Activated CD8-positive, alpha-beta T cell treated with anti-CD3 and anti-CD28 coated beads, Interleukin-2, amount 10 ng/mL, durations not matched to agents 7 days and 5 days (primary cell): Measurements from ENCODE around the gene IQGAP3. TPM values are rescaled to one million over a fixed set of nuclear protein-coding genes. Genes with fewer than 3 reads are reported as not detected.
A peak's percentile ranks its signal among the peaks of the same experiment; 100 is the strongest.
"Not testable (repeated sequence)": the region's sequence is repeated elsewhere in the genome, so short reads cannot be mapped to it uniquely, and the experiment has no call there.

Experiments
- ATAC-seq: fragments of 150-1000 bp; cut with Tn5 transposase; one replicate; pipeline ENCODE4 v1.10.0; 2021; ENCODE audit warnings: moderate library complexity
- CTCF ChIA-PET: fragments of 350-600 bp; sonication (Branson Sonifier 250); formaldehyde crosslinking; loops from one replicate; lab custom pipeline; 2021; ENCODE audit warnings: antibody characterized with exemption; lab: Charles Lee
- POLR2A ChIA-PET: fragments of 350-600 bp; sonication (Branson Sonifier 250); formaldehyde crosslinking; loops from one replicate; lab custom pipeline; 2021; ENCODE audit warnings: antibody characterized with exemption; lab: Charles Lee
- DNase-seq: peaks from one replicate; pipeline ENCODE4 v3.0.0-alpha.2; 2020
- H3K27ac Mint-ChIP-seq: one replicate; pipeline ENCODE4 v1.8.0; 2021; ENCODE audit warnings: mild to moderate bottlenecking, mixed read lengths
- H3K27me3 Mint-ChIP-seq: one replicate; pipeline ENCODE4 v1.8.0; 2021; ENCODE audit warnings: low read depth, mixed read lengths
- H3K36me3 Mint-ChIP-seq: one replicate; pipeline ENCODE4 v1.8.0; 2021; ENCODE audit warnings: low read depth, mixed read lengths
- H3K4me1 Mint-ChIP-seq: one replicate; pipeline ENCODE4 v1.8.0; 2021; ENCODE audit warnings: low read depth, mixed read lengths
- H3K4me3 Mint-ChIP-seq: one replicate; pipeline ENCODE4 v1.8.0; 2021; ENCODE audit warnings: mild to moderate bottlenecking, mixed read lengths
- H3K9me3 Mint-ChIP-seq: one replicate; pipeline ENCODE4 v1.8.0; 2022; ENCODE audit warnings: mixed read lengths; ENCODE audit not compliant: insufficient read depth
- total RNA-seq, 2 experiments: library from RNA; stranded (reverse); gene quantifications; one replicate each; pipeline ENCODE4 v1.2.3, GENCODE V29; 2021

IQGAP3 gene
- total RNA-seq, result 10 to 100 TPM; 28.6 to 31.0 TPM

- Mint-ChIP-seq H3K36me3 (peaks cover 18% of the 10 kb centered on the region), H3K27me3 (peaks cover 11% of the 10 kb centered on the region), H3K4me1 (peaks cover 23% of the 10 kb centered on the region), H3K27ac (peak within 1 kb of the TSS; percentile 80), H3K4me3 (peak within 1 kb of the TSS; percentile 97), H3K9me3 (no peaks in the 10 kb centered on the region)
- ATAC-seq, result peak; percentile 96
- ChIA-PET CTCF (interaction anchor here (0.7 to 3.7 kb wide), 11 partner anchors 10 to 187 kb away, joined by 3 to 24 read pairs (median 3); partner anchors contain the start of genes MEF2D and NAXE), POLR2A (interaction anchor here (1.2 to 2.3 kb wide), 3 partner anchors 20 to 83 kb away, joined by 4 to 9 read pairs (median 8); partner anchors contain the start of genes MEF2D and NAXE)
- DNase-seq, result peak; percentile 86
Measured at GRCh38 chr1:156571919-156572662, at the start of gene IQGAP3. TSS of gene IQGAP3 (minus strand) at chr1:156572565. CDS start at chr1:156572529, 36 bp downstream.

- Mint-ChIP-seq H3K9me3 (no peaks in the 10 kb centered on the region), H3K36me3 (no peaks in the 10 kb centered on the region), H3K27me3 (peaks cover 58% of the 10 kb centered on the region), H3K27ac (no peak overlapping the region), H3K4me1 (peaks cover 8% of the 10 kb centered on the region), H3K4me3 (no peak overlapping the region)
- POLR2A ChIA-PET, result no interaction called here
- ATAC-seq, result no peak
- no peak for DNase-seq
- CTCF ChIA-PET, result interaction anchor here (0.7 to 3.0 kb wide), 13 partner anchors 8 to 234 kb away, joined by 3 to 19 read pairs (median 8); partner anchors contain the start of gene CRABP2
Measured at GRCh38 chr1:156619582-156619955, 47.2 kb upstream of the IQGAP3 start.

- H3K4me1 Mint-ChIP-seq, result peaks cover 5% of the 10 kb centered on the region
- H3K36me3 Mint-ChIP-seq, result no peaks in the 10 kb centered on the region
- ATAC-seq (no peak), DNase-seq (peak; percentile 37)
- no peak within 1 kb of the TSS for H3K4me3 Mint-ChIP-seq
- CTCF ChIA-PET, result interaction anchor here (0.7 to 3.0 kb wide), 12 partner anchors 8 to 233 kb away, joined by 3 to 19 read pairs (median 6); partner anchors contain the start of gene CRABP2
- peaks cover 58% of the 10 kb centered on the region for H3K27me3 Mint-ChIP-seq
- no peaks in the 10 kb centered on the region for H3K9me3 Mint-ChIP-seq
- POLR2A ChIA-PET, result no interaction called here
- H3K27ac Mint-ChIP-seq, result no peak within 1 kb of the TSS
Measured at GRCh38 chr1:156618853-156619581, 46.7 kb upstream of the IQGAP3 start, which contains the start of gene HAPLN2. TSS of gene HAPLN2 (plus strand) at chr1:156619415. CDS start at chr1:156623491, 4,076 bp downstream.

- Mint-ChIP-seq H3K9me3 (no peaks in the 10 kb centered on the region), H3K27ac (no peak overlapping the region), H3K4me1 (peaks cover 5% of the 10 kb centered on the region), H3K4me3 (no peak overlapping the region), H3K27me3 (peaks cover 60% of the 10 kb centered on the region), H3K36me3 (no peaks in the 10 kb centered on the region)
- no peak for ATAC-seq
- POLR2A ChIA-PET, result interaction anchor here (0.6 kb wide), 1 partner anchor 148 kb away, joined by 3 read pairs; no protein-coding TSS in a partner anchor
- no peak for DNase-seq
- CTCF ChIA-PET, result interaction anchor here (1.1 to 2.0 kb wide), 3 partner anchors 8 to 231 kb away, joined by 4 to 8 read pairs (median 5); no protein-coding TSS in a partner anchor
Measured at GRCh38 chr1:156616463-156616862, 44.1 kb upstream of the IQGAP3 start.

- Mint-ChIP-seq H3K9me3 (no peaks in the 10 kb centered on the region), H3K27ac (no peak overlapping the region), H3K4me1 (peaks cover 5% of the 10 kb centered on the region), H3K4me3 (no peak overlapping the region), H3K27me3 (peaks cover 58% of the 10 kb centered on the region), H3K36me3 (no peaks in the 10 kb centered on the region)
- DNase-seq (no peak), ATAC-seq (no peak)
- CTCF ChIA-PET, result no interaction called here
- POLR2A ChIA-PET, result no interaction called here
Measured at GRCh38 chr1:156615946-156616345, 43.6 kb upstream of the IQGAP3 start.

GRCh38 chr1:156612666-156613065, 40.3 kb upstream of the IQGAP3 start:
- no peak overlapping the region for H3K27ac Mint-ChIP-seq
- POLR2A ChIA-PET, result no interaction called here

GRCh38 chr1:156610072-156610471, 37.7 kb upstream of the IQGAP3 start:
- ATAC-seq, H3K4me3 Mint-ChIP-seq, H3K9me3 Mint-ChIP-seq, H3K36me3 Mint-ChIP-seq, DNase-seq, H3K27ac Mint-ChIP-seq: not testable (repeated sequence)
- Mint-ChIP-seq H3K27me3 (peaks cover 24% of the 10 kb centered on the region), H3K4me1 (peaks cover 15% of the 10 kb centered on the region)
- POLR2A ChIA-PET, result interaction anchor here (0.5 kb wide), 1 partner anchor 227 kb away, joined by 3 read pairs; no protein-coding TSS in a partner anchor
- CTCF ChIA-PET, result interaction anchor here (0.7 to 5.6 kb wide), 4 partner anchors 28 to 225 kb away, joined by 3 to 38 read pairs (median 10); no protein-coding TSS in a partner anchor

More at GRCh38 chr1:156612666-156613065, 40.3 kb upstream of the IQGAP3 start:
- ATAC-seq (no peak), DNase-seq (no peak)
- CTCF ChIA-PET, result interaction anchor here (0.7 to 5.6 kb wide), 14 partner anchors 10 to 227 kb away, joined by 3 to 38 read pairs (median 6); no protein-coding TSS in a partner anchor
- H3K4me3 Mint-ChIP-seq, result no peak overlapping the region
- H3K27me3 Mint-ChIP-seq, result peaks cover 35% of the 10 kb centered on the region
- peaks cover 11% of the 10 kb centered on the region for H3K4me1 Mint-ChIP-seq
- no peaks in the 10 kb centered on the region for H3K9me3 Mint-ChIP-seq
- no peaks in the 10 kb centered on the region for H3K36me3 Mint-ChIP-seq

GRCh38 chr1:156608981-156609380, 36.6 kb upstream of the IQGAP3 start:
- CTCF ChIA-PET, result interaction anchor here (0.8 to 2.1 kb wide), 36 partner anchors 8 to 230 kb away, joined by 3 to 57 read pairs (median 6); partner anchors contain the start of genes HAPLN2, IQGAP3, MEF2D and NAXE
- no peaks in the 10 kb centered on the region for H3K36me3 Mint-ChIP-seq
- POLR2A ChIA-PET, result interaction anchor here (0.9 kb wide), 1 partner anchor 224 kb away, joined by 4 read pairs; no protein-coding TSS in a partner anchor

GRCh38 chr1:156608036-156608674, 35.8 kb upstream of the IQGAP3 start:
- DNase-seq, result peak; percentile 83
- H3K4me1 Mint-ChIP-seq, result peaks cover 15% of the 10 kb centered on the region
- peaks cover 16% of the 10 kb centered on the region for H3K27me3 Mint-ChIP-seq
- H3K9me3 Mint-ChIP-seq, result no peaks in the 10 kb centered on the region
- no peak overlapping the region for H3K27ac Mint-ChIP-seq
- peak; percentile 96 for ATAC-seq
- no peak overlapping the region for H3K4me3 Mint-ChIP-seq
- no peaks in the 10 kb centered on the region for H3K36me3 Mint-ChIP-seq
- CTCF ChIA-PET, result interaction anchor here (0.8 to 2.1 kb wide), 40 partner anchors 9 to 230 kb away, joined by 3 to 57 read pairs (median 6); partner anchors contain the start of genes HAPLN2, IQGAP3, MEF2D and NAXE
- POLR2A ChIA-PET, result interaction anchor here (0.6 to 0.9 kb wide), 3 partner anchors 10 to 223 kb away, joined by 4 to 6 read pairs (median 4); no protein-coding TSS in a partner anchor

More at GRCh38 chr1:156608981-156609380, 36.6 kb upstream of the IQGAP3 start:
- DNase-seq, result peak; percentile 79
- H3K9me3 Mint-ChIP-seq, result no peaks in the 10 kb centered on the region
- no peak overlapping the region for H3K4me3 Mint-ChIP-seq
- peak; percentile 83 for ATAC-seq
- peaks cover 18% of the 10 kb centered on the region for H3K27me3 Mint-ChIP-seq
- peaks cover 15% of the 10 kb centered on the region for H3K4me1 Mint-ChIP-seq
- no peak overlapping the region for H3K27ac Mint-ChIP-seq

- H3K36me3 Mint-ChIP-seq, H3K27ac Mint-ChIP-seq, POLR2A ChIA-PET, H3K9me3 Mint-ChIP-seq, H3K4me3 Mint-ChIP-seq, DNase-seq, ATAC-seq: not testable (repeated sequence)
- CTCF ChIA-PET, result interaction anchor here (0.8 to 2.1 kb wide), 16 partner anchors 8 to 221 kb away, joined by 4 to 57 read pairs (median 10); partner anchors contain the start of gene NAXE
- Mint-ChIP-seq H3K27me3 (peaks cover 10% of the 10 kb centered on the region), H3K4me1 (peaks cover 20% of the 10 kb centered on the region)
Measured at GRCh38 chr1:156607344-156607743, 35.0 kb upstream of the IQGAP3 start.
